C4-2B (cell line): ENCODE results near the gene GRAMD4.

Experiments
- H3K27ac ChIP-seq: fragments of 450-650 bp; 2 replicates; pipeline ENCODE4 v1.5.1; 2017
- ZFX ChIP-seq: fragments of 450-650 bp; IDR thresholded peaks from 2 replicates; pipeline ENCODE4 v1.6.1; 2017
- TF ChIP-seq, protein P1 (sequence below): fragments of 450-650 bp; conservative IDR thresholded peaks from 2 replicates; pipeline ENCODE4 v1.5.1; 2017; ENCODE audit warnings: mild to moderate bottlenecking

The GRAMD4 gene

DNA sequence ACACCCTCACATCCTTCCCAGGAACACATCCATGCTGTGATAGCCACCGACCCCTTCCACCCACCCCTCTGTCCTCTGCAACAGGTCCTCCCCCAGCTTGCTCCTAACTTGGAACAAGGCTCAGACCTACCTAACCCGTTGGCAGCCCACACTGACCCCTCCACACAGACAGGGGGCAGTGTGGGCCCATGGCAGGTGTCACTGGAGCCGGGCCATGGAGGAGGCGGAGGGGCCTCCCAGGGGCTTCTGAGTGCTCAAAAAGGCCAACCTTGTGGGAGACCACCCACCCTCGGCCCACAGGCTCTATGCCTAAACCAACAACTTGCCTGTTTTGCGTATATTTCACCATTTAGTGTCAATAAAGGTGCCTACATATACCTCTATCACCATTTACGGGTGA, 60.8 kb downstream of the GRAMD4 start:
- no peak overlapping the region for H3K27ac ChIP-seq
- no peak for TF ChIP-seq ZFX
- TF ChIP-seq, protein P1, sequence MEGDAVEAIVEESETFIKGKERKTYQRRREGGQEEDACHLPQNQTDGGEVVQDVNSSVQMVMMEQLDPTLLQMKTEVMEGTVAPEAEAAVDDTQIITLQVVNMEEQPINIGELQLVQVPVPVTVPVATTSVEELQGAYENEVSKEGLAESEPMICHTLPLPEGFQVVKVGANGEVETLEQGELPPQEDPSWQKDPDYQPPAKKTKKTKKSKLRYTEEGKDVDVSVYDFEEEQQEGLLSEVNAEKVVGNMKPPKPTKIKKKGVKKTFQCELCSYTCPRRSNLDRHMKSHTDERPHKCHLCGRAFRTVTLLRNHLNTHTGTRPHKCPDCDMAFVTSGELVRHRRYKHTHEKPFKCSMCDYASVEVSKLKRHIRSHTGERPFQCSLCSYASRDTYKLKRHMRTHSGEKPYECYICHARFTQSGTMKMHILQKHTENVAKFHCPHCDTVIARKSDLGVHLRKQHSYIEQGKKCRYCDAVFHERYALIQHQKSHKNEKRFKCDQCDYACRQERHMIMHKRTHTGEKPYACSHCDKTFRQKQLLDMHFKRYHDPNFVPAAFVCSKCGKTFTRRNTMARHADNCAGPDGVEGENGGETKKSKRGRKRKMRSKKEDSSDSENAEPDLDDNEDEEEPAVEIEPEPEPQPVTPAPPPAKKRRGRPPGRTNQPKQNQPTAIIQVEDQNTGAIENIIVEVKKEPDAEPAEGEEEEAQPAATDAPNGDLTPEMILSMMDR = no peak

DNA sequence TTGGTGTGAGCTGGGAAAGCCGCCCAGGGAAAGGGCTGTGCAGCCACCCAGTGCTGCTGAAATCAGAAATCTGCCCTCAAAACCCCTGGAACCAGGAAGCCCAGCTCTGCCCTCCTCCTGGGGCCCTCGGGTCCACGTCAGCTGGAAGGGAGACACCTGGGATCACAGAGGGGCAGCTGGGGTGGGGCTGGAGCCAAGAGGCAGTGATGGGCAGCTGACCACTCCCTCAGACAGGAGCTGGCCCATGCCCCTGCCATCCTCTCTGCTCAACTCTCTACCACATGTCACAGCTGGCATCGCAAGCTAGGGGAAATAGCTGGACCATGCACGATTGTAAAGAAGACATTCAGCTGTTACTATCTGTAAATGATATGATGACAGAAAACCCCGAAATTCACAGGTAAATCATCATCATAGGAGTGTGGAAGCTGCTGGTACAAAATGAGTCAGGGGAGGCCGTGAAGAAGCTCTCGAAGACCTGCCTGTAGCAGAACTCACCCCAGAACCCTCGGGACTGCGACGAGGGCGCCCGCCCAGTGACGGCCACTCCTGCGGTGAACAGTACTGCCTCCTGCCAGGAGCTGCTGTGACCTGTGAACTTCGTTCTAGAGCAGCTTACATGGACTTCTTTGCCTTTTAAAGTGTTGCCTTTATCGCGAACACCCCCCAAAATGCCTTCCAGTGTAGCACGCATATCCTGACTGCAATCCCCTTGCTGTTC, 62.0 kb downstream of the GRAMD4 start:
- no peak for TF ChIP-seq ZFX
- TF ChIP-seq, protein P1 = no peak
- H3K27ac ChIP-seq = no peak overlapping the region

DNA sequence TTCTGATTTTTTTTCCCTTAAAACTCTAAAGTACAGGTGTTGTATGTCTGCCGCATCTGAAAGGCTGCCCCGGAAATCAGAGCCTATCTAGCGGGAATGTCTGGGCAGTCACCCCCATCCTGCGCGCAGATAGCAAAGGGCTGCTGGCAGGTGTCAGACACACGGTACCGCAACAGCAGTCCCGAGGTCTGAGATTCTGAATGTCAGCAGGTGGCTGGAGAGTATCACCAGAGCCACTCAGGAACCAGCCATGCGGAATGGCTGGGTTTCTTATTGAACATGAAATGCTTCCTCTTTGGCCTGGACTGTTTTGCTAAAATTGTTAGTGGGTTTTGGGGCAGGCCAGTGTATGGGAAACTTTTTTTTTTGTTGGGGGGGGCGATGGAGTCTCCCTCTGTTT, 64.5 kb downstream of the GRAMD4 start:
- H3K27ac ChIP-seq = peak overlapping the region; percentile 13; the same call in 1 of the 2 replicates
- TF ChIP-seq, protein P1 = no peak
- no peak for TF ChIP-seq ZFX

DNA sequence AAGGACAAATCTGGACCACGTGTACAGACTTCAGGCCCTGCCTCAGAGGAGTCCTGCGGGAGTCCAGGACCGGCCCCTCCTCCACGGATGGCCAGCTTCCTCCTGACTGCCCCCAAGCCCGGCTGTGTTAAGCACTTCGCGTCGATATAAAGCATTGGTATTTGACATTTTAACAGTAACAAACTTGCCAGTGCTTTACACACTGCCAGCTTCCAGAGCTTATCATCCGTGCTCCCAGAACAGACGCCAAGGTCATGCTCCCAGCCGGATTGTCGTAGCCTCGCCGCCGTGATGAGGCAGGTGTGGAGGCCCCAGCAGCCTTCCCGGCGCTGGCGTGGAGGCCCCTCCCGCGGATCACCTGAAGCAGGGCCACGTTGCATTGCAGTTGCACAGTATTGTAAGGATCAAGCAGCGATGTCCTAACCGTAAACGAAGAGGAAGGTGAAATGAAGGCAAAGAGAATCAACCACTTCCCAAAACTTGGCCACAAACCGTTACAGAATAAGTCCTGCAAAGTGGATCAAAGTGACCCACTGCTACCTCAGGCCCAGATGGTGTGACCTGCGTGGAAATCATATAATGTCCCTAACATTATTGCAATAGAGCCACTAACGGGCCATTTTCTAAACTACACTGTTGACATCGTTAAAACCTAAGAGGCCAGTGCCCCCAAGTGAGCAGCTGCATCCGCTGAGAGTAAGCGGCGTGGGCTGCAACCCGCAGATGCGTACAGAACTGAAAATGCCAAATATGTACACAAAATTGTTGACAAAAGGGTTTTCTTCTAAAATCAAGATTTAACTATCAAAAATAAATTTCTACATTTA, 66.2 kb downstream of the GRAMD4 start:
- H3K27ac ChIP-seq = peak overlapping the region; percentile 13

DNA sequence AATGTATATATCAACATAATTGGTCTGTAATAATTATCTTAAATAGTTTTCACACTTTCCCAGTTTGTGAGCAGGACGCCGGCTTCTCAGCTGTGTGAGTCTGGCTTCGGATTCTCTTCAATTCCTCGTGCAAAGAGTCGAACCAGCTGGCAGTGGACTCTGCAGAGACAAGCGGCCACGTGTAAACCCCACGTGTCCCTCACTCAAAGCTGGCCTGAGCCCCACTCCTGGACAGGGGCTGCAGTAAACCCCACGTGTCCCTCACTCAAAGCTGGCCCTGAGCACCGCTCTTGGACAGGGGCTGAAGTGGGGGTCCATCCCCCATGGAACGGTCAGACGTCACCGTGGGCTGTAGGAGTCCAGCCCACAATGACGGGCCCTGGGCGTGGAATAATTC, 66.9 kb downstream of the GRAMD4 start:
- TF ChIP-seq, protein P1 = no peak
- no peak overlapping the region for H3K27ac ChIP-seq

More for the DNA sequence above, 66.2 kb downstream of the GRAMD4 start:
- TF ChIP-seq, protein P1 = no peak
- no peak for TF ChIP-seq ZFX

DNA sequence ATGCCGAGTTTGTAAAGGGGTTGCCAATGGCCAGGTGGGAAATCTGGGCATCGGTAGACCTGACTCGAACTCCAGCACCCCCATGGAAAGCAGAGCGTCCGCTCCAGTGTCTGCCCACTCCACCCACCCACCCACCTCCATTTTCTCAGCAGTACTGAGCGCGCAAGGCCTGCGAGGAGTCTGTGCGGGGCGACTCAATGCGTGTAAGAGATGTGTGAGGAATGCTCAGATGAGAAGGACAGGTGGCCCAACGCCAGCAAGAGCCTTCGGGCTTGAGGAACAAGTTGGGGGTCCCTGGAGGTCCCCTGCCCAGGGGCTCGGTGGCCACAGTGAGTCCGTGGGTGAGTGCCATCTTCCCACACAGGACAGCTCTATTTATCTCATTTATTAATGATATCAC, 67.3 kb downstream of the GRAMD4 start:
- TF ChIP-seq, protein P1 = no peak
- no peak for TF ChIP-seq ZFX
- H3K27ac ChIP-seq = no peak overlapping the region

DNA sequence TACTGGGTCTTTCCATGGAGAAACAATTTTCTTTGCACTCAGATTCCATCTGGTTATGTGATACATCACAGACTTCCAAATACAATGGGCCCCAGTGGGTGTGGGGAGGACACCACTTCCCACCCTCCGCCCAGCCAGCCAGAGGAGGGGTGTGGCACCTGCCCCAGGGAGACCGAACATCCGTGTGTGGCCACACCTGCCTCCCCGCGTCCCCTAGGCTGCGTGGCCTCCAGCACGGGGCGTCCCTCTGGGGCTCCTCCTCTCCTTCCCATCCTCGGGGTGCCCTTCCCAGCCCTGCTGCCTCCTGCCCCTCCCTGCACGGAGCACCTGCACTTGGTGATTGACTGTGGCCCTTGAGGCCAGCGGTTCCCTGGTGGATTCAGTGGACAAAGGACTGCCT, 68.8 kb downstream of the GRAMD4 start:
- H3K27ac ChIP-seq = no peak overlapping the region
- TF ChIP-seq ZFX = no peak
